GM11168 (cell line): ENCODE results near the gene LRRTM3.

Source experiments
- in situ Hi-C: fragments of 300-500 bp; cut with MboI; formaldehyde crosslinking; loops from one replicate; pipeline ENCODE4 v1.12.0; 2022; ENCODE audit warnings: low sequenced_read_pairs; ENCODE audit not compliant: unreplicated experiment

The LRRTM3 gene

GRCh38 chr10:67011480-67011879 lies 85.6 kb downstream of the LRRTM3 start:
- in situ Hi-C loops, result no loop called here

GRCh38 chr10:67011981-67012380 lies 86.1 kb downstream of the LRRTM3 start:
- in situ Hi-C loops, result no loop called here

GRCh38 chr10:67015225-67015624 lies 89.4 kb downstream of the LRRTM3 start:
- in situ Hi-C loops, result no loop called here

GRCh38 chr10:67017218-67017617 lies 91.4 kb downstream of the LRRTM3 start:
- in situ Hi-C loops, result no loop called here

- in situ Hi-C loops, result no loop called here
These were observed 96.3 kb downstream of the LRRTM3 start for GRCh38 chr10:67022099-67022498.

- in situ Hi-C loops, result no loop called here
These were observed 108.0 kb downstream of the LRRTM3 start for GRCh38 chr10:67033878-67034277.

GRCh38 chr10:67036808-67037207 lies 111.0 kb downstream of the LRRTM3 start:
- in situ Hi-C loops, result no loop called here

- in situ Hi-C loops, result no loop called here
These were observed 117.2 kb downstream of the LRRTM3 start for GRCh38 chr10:67043041-67043440.

GRCh38 chr10:67045404-67045803 lies 119.6 kb downstream of the LRRTM3 start:
- in situ Hi-C loops, result no loop called here

- in situ Hi-C loops, result no loop called here
These were observed 120.7 kb downstream of the LRRTM3 start for GRCh38 chr10:67046507-67046906.

- in situ Hi-C loops, result no loop called here
These were observed 124.2 kb downstream of the LRRTM3 start for GRCh38 chr10:67049988-67050387.

GRCh38 chr10:67050415-67050814 lies 124.6 kb downstream of the LRRTM3 start:
- in situ Hi-C loops, result no loop called here

- in situ Hi-C loops, result no loop called here
These were observed 146.8 kb downstream of the LRRTM3 start for GRCh38 chr10:67072654-67073053.

- in situ Hi-C loops, result no loop called here
These were observed 149.7 kb downstream of the LRRTM3 start for GRCh38 chr10:67075491-67075971.

GRCh38 chr10:67076144-67076543 lies 150.3 kb downstream of the LRRTM3 start:
- in situ Hi-C loops, result no loop called here

- in situ Hi-C loops, result no loop called here
These were observed 151.5 kb downstream of the LRRTM3 start for GRCh38 chr10:67077376-67077775.

GRCh38 chr10:67079126-67079525 lies 153.3 kb downstream of the LRRTM3 start:
- in situ Hi-C loops, result no loop called here

- in situ Hi-C loops, result no loop called here
These were observed 160.7 kb downstream of the LRRTM3 start for GRCh38 chr10:67086327-67087134.

- in situ Hi-C loops, result no loop called here
These were observed 161.2 kb downstream of the LRRTM3 start for GRCh38 chr10:67087135-67087425.

GRCh38 chr10:67088036-67088435 lies 162.2 kb downstream of the LRRTM3 start:
- in situ Hi-C loops, result no loop called here

GRCh38 chr10:67095531-67095930 lies 169.7 kb downstream of the LRRTM3 start:
- in situ Hi-C loops, result no loop called here

- in situ Hi-C loops, result no loop called here
These were observed 172.6 kb downstream of the LRRTM3 start for GRCh38 chr10:67098461-67098860.
